Measurements from ENCODE around the gene TGFBR3.

- TF ChIP-seq CTCF (IDR thresholded peaks at IDR 0.05) (no peak), POLR2AphosphoS5 (IDR thresholded peaks at IDR 0.05; ENCODE audit: low read depth, low read length) (no peak), TCF7L2 (IDR thresholded peaks at IDR 0.05; ENCODE audit: low read depth, low read length) (no peak), REST (IDR thresholded peaks at IDR 0.05; ENCODE audit: insufficient read depth in 1 of 2, low read depth in 2 of 2, low read length in 1 of 2) (no peak)
Measured at GRCh38 chr1:91701472-91701869, 184.5 kb downstream of the TGFBR3 start.

All from Panc1 (cell line).